HEK293T (cell line): ENCODE data around the gene TTC39C.

Experiments used
- ARNT ChIP-seq: fragments of 450-650 bp; IDR thresholded peaks from 2 replicates; pipeline ENCODE4 v1.6.1; 2017; ENCODE audit warnings: mild to moderate bottlenecking
- BHLHE40 ChIP-seq: fragments of 450-650 bp; IDR thresholded peaks from 2 replicates; pipeline ENCODE4 v1.6.1; 2016; ENCODE audit warnings: mild to moderate bottlenecking, moderate library complexity, borderline replicate concordance
- ELF4 ChIP-seq: fragments of 450-650 bp; IDR thresholded peaks from 2 replicates; pipeline ENCODE4 v1.6.1; 2017; ENCODE audit warnings: antibody characterized with exemption
- FOXA1 ChIP-seq: fragments of 450-650 bp; IDR thresholded peaks from 2 replicates; pipeline ENCODE4 v1.6.1; 2016; ENCODE audit warnings: mild to moderate bottlenecking
- FOXK2 ChIP-seq: fragments of 450-650 bp; IDR thresholded peaks from 2 replicates; pipeline ENCODE4 v1.6.1; 2016; ENCODE audit warnings: mild to moderate bottlenecking
- FOXM1 ChIP-seq: fragments of 450-650 bp; IDR thresholded peaks from 2 replicates; pipeline ENCODE4 v1.6.1; 2017; ENCODE audit warnings: mild to moderate bottlenecking, borderline replicate concordance
- HDGF ChIP-seq: fragments of 450-650 bp; IDR thresholded peaks from 2 replicates; pipeline ENCODE4 v1.6.1; 2017; ENCODE audit warnings: antibody characterized with exemption, borderline replicate concordance
- L3MBTL2 ChIP-seq: fragments of 450-650 bp; conservative IDR thresholded peaks from 2 replicates; pipeline ENCODE4 v1.6.1; 2016; ENCODE audit warnings: mild to moderate bottlenecking
- LEF1 ChIP-seq: fragments of 450-650 bp; IDR thresholded peaks from 2 replicates; pipeline ENCODE4 v1.6.1; 2017; ENCODE audit warnings: mild to moderate bottlenecking, borderline replicate concordance
- NFRKB ChIP-seq: fragments of 450-650 bp; IDR thresholded peaks from 2 replicates; pipeline ENCODE4 v1.6.1; 2016; ENCODE audit warnings: mild to moderate bottlenecking, moderate library complexity
- SP1 ChIP-seq: fragments of 450-650 bp; IDR thresholded peaks from 2 replicates; pipeline ENCODE4 v1.6.1; 2017
- SUZ12 ChIP-seq: fragments of 450-650 bp; IDR thresholded peaks from 2 replicates; pipeline ENCODE4 v1.6.1; 2016; ENCODE audit warnings: mild to moderate bottlenecking
- TARDBP ChIP-seq: fragments of 450-650 bp; IDR thresholded peaks from 2 replicates; pipeline ENCODE4 v1.6.1; 2016

DNA sequence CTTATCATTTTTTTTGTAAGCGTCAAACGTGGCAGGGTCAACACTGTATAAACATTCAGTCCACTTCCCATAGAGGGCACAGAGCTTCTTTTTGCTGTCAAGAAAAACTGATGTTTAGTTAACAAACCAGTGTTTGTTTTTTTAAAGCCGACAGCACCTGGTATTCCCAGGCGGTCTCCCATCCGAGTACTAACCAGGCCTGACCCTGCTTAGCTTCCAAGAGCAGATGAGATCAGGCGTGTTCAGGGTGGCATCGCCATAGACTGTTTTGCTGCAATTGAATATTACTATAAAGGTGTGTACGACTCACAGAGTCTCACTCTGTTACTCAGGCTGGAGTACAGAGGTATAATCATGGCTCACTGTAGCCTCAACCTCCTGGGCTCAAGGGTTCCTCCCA lies 155.8 kb downstream of the TTC39C start:
- TF ChIP-seq HDGF (no peak), L3MBTL2 (no peak), ELF4 (no peak), SP1 (no peak), FOXM1 (no peak), ARNT (no peak), FOXA1 (no peak), BHLHE40 (no peak), SUZ12 (no peak), LEF1 (no peak), FOXK2 (no peak), TARDBP (no peak), NFRKB (no peak)
